ENCODE results near the gene TMEM140.

- TF ChIP-seq POLR2A (IDR thresholded peaks at IDR 0.05) (no peak), CTCF (IDR thresholded peaks at IDR 0.05) (no peak), POLR2AphosphoS5 (IDR thresholded peaks at IDR 0.05) (no peak), EP300 (IDR thresholded peaks at IDR 0.05; ENCODE audit: low read depth) (no peak)
Observed at GRCh38 chr7:135128931-135129330, 18.9 kb upstream of the TMEM140 start.
